GM19035 (cell line): ENCODE data around the gene NEU2.
"Not testable (repeated sequence)": the region's sequence is repeated elsewhere in the genome, so short reads cannot be mapped to it uniquely, and the experiment has no call there.

ENCODE experiments used
- ATAC-seq: cut with Tn5 transposase; IDR thresholded peaks from one replicate; pipeline ENCODE4 v1.9.1; 2021; ENCODE audit not compliant: unreplicated experiment

NEU2 gene

DNA sequence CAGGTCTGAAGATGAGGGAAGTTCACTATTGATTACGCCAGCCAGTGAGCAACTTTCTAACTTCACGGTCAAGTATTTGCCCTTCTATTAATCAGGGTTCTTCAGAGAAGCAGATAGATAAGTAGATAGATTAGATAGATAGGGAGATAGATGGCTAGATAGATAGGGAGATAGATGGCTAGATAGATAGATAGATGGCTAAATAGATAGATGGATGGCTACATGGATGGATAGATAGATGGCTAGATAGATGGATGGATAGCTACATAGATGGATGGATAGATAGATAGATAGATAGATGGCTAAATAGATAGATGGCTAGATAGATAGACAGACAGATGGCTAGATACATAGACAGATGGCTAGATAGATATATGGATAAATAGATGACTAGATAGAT lies 22.9 kb downstream of the NEU2 start:
- ATAC-seq, result no peak

DNA sequence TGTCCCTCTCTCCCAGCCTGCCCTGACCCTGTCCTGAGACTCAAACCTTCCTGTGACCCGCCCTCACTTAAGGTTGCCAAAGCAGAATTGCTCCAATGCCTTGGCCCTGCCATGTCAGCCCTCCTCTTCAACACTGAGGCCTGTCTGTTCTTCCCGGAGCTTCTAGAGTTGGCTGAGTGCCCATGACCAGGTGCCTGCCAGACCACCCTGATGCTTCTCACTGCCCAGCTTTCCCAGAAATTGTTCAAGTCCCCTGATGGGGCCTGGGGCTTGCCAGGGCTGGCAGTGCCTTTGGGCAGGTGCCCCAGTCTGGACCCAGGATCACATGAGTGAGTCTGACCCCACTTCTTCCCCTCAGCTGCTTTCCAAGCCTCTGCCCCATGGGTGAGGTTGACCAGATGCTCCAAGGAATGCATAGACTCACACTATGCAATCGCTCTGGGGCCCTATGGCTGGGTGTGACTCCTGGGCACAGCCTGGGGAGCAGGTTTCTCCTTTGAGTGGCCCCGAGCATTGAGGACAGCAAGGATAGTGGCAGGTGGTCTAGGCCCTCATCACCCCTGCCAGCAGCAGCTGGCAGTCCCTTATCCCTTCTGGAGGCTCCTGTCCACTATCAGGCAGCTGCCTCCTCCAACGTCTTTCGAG lies 24.6 kb downstream of the NEU2 start:
- no peak for ATAC-seq

DNA sequence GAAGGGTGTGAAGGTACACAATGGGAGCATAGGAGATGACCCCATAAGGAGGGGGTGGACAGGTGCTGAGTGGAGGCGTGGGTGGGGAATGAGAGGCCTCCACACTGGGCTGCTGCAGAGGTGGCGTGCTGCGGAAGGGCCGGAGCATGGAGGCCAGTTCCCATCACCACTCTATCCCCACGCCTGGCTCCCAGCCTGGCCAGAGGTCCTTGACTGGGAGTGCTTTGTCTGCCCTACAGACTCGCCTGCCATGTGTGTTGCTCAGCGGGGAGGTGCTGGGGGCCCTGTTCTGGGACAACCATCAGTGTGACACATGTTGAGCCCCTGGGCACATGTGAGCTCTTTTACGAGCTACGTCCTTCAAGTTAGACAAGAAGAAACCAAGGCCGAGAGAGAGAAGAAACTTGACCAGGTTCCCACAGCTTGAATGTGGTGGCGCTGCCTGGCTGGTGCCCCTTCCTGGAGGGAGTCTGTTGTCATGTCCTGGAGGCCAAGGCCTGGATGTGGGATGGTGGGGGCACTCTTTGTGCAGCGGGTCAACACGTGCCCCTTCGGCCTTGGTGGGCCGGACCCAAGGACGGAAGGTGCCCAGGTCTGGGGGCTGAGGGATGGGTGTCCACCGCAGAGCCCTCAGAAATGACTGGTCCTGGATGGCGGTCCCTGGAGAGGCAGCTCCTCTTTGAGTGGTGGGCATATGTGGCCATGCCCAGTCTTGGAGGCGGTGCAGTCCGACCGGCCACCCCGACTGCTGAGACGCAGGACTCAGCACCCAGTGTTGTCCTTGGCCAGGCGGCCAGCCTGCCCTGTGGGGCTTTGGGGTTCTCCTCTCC lies 26.5 kb downstream of the NEU2 start:
- no peak for ATAC-seq

DNA sequence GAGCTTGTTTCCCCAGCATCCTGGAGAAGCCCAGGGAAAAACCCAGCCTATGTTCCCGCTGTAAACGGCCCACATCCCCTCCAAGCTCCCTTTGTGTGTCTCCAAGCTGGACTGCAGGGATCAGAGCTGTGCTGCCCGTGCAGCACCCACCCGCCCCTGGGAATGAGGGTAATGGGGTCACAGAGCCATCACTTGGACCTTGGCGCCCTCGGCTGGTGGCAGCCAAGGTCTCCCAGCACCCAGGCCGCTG lies 27.0 kb downstream of the NEU2 start:
- ATAC-seq, result no peak

DNA sequence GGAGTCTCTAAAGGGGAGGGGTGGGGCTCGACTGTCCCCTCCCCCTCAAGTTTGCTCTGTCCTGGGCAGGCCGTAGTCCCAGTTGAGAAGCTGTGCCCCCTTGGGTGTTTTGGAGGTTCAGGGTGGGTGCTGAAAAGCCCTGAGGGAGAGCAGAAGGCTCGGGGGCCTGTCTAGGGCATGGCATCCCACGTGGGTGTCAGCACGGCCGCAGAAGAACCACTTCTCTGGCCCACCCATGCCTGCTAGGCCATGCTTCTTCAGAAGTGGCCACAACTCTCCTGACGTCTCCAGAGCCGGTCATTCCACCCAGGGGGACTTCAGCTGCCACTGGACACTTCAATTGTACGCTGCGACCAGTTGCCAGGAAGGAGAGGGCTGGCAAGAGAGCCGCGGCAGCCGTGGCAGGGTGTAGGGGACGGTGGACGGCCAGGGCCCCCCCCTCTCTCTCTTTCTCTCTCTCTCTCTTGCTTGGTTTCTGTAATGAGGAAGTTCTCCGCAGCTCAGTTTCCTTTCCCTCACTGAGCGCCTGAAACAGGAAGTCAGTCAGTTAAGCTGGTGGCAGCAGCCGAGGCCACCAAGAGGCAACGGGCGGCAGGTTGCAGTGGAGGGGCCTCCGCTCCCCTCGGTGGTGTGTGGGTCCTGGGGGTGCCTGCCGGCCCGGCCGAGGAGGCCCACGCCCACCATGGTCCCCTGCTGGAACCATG lies 27.5 kb downstream of the NEU2 start, which contains the start of gene INPP5D:
INPP5D (plus strand) TSS at position 546 of the 704 bp plus-strand sequence; CDS start at position 683, 137 bp downstream.
- peak; percentile 50 for ATAC-seq

GRCh38 chr2:233060501-233060979 lies 28.1 kb downstream of the NEU2 start:
- ATAC-seq, result no peak

DNA sequence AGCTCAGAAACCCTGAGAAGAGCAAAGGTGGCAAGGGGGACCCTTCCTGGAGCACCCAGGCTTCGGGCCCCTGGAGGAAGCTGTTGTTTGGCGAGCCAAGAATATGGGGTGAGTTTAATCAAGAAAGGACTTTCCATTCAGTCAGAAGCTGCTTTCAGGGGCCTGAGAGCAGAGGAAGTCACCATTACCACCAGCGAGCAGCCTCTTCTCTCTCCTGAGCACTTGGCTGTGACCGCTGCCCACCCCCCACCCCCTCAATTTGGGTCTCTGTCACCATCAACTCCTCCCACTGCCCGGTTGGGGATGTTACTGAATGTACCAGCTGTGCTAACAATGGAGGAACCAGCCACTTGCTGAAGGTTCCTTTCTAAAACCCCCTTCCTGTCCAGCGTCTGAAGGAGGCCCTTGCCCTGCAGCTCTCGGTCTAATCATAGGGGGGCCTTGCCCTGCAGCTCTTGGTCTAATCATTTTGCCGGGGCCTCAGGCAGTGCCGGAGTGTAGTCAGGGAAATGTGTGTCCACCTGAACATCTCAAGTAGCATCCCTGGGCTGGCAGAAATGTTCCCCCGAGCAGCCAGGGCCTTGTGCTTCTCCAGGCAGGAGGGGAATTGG lies 28.6 kb downstream of the NEU2 start:
- peak; percentile 20 for ATAC-seq

- ATAC-seq, result peak; percentile 39
These were observed 29.3 kb downstream of the NEU2 start for GRCh38 chr2:233061591-233062450.

DNA sequence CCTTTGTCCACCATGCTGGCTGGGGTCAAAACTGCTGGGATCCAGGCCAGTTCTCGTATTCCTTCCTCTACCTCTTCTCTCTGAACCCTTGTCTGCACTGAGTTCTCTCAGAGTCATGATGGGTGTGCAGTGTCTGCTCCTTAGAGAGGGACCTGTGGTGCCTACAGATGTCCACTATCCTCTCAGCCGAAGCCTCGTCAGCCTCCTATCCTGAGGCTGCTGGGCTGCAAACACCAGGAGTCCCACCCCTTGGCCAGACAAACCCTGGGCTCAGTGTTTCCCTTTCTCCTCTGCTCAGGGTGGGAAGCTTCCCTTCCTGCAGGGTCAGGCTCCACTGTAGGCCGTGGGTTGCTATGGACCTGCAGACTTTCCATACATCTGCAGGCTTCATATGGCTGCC lies 30.0 kb downstream of the NEU2 start:
- no peak for ATAC-seq

DNA sequence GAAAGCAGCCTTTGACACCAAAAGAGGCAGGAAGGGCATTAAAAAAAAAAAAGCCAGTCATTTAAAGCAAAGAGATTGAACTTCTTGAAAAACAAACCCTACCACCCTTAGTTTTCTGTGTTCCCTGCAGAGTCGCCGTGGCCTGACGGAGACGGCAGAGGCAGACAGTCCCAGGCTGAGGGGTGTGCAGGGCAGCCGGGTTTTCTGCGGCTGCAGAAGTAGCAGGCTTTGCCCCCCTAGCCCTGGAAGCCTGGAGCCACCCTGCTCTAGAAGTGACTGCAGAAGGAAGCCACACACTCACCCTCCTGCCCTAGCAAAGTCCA lies 30.4 kb downstream of the NEU2 start:
- ATAC-seq, result no peak

DNA sequence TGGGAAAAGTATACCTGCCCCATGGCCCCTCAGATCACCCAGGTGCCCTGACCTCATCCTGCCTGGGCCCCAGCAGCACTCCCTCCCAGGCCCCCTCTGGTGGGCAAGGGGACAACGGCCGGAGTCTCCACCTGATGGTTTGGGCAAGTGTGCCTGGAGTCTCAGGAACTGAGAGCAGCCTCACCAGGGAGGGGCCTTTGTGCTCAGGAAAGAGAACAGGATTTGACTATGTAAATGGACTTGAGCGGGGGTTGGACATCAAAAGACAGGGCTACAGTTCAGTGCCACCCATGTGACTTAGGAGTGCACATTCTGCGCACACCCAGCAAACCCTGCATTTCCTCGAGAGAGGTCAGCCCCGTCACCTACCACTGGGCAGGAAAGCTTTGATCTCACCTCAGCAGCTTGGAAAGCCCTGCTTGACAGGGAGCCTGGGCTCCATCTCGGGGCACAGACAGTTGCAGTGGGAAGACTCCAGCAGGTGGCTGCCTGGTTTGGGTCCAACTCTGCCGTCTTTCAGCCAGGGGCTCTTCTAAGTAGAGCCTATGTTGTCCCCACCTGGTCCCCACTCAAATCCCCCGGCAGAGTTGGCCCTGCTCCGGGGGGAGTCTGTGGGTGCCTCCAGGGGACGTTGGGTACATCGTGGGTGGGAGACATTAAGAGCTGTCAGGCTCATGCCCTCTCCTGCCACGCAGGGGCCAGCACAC lies 30.9 kb downstream of the NEU2 start:
- no peak for ATAC-seq

DNA sequence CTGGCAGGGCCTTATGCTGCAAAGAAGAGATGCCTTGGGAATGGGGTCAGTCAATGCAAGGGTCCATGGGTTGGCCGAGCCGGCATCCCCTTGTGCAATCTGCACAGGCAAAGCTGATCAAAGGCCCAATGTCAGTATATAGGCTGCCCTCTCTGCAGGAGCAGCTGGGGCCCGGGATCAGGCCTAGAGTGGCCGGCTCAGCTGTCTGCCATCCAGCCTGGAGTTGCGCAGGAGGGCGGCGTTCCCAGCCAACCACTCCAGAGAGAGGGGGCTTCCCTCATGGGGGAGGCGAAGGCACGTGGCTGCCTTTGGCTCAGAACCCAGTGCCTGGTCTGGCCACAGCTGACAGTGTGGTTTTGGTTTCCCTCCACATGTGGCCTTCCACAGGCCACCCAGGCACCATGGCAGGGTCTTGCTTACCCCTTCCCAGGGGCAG lies 31.5 kb downstream of the NEU2 start:
- no peak for ATAC-seq

DNA sequence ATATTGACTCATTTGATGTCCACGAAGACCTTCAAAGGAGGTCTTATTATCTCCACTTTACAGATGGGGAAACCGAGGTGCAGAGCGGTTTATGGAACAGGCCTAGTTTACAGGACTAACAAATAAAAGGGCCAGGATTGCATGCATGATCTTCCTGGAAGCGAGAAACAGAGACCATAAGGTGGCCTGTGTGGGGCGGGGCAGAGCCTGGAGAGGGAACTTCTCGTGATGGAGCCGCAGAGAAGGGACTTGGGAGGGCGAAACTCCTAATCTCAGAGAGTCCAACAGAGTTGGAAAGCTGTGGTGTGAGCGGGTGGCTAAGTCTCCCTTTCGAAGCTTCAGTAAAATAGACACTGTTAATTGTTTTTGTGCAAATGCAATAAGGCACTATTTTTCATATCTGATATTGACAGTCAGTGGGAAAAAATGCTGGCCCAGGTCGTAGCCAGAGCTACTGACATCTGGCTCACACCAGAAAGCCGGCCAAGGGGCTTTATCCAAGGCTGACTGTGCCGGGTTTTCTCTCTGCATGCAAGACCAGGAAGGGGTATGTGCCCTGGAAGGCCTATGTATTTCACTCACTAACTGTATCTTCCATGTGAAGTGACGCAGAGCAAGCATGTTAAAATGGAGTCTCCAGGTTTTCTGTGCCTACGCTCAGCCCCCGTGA lies 32.2 kb downstream of the NEU2 start:
- no peak for ATAC-seq

- ATAC-seq, result not testable (repeated sequence)
These were observed 32.7 kb downstream of the NEU2 start for GRCh38 chr2:233065200-233065589.

- no peak for ATAC-seq
These were observed 33.5 kb downstream of the NEU2 start for GRCh38 chr2:233065954-233066470.

GRCh38 chr2:233068762-233069418 lies 36.4 kb downstream of the NEU2 start:
- no peak for ATAC-seq

GRCh38 chr2:233072838-233073237 lies 40.4 kb downstream of the NEU2 start:
- no peak for ATAC-seq

GRCh38 chr2:233074106-233074505 lies 41.6 kb downstream of the NEU2 start:
- ATAC-seq, result no peak
